HepG2 (cell line): ENCODE results near the gene KLHL5. TPM values are rescaled to one million over a fixed set of nuclear protein-coding genes. Genes with fewer than 3 reads are reported as not detected.

Experiments
- BCLAF1 ChIP-seq: fragments of 450-650 bp; IDR thresholded peaks from 2 replicates; pipeline ENCODE4 v1.6.1; 2017; ENCODE audit warnings: mild to moderate bottlenecking
- GLI4 ChIP-seq: sonication (generic); formaldehyde crosslinking; IDR thresholded peaks from 2 replicates; pipeline ENCODE4 v1.5.1; 2020; ENCODE audit warnings: missing genetic modification reagents, mild to moderate bottlenecking, moderate library complexity, borderline replicate concordance
- POLR2AphosphoS5 ChIP-seq: IDR thresholded peaks from 2 replicates; pipeline ENCODE4 v1.6.1; 2012; ENCODE audit warnings: low read depth, low read length
- PRDM4 ChIP-seq: sonication (generic); formaldehyde crosslinking; IDR thresholded peaks from 2 replicates; pipeline ENCODE4 v1.9.0; 2021; ENCODE audit warnings: missing genetic modification reagents, borderline replicate concordance
- SMC3 ChIP-seq: IDR thresholded peaks from 2 replicates; pipeline ENCODE4 v1.6.1; 2011; ENCODE audit warnings: low read length, improper control_type of control experiment
- SNAI1 ChIP-seq: sonication (generic); formaldehyde crosslinking; IDR thresholded peaks from 2 replicates; pipeline ENCODE4 v1.5.0; 2020; ENCODE audit warnings: mild to moderate bottlenecking, missing genetic modification reagents, borderline replicate concordance
- ZBTB37 ChIP-seq: sonication (generic); formaldehyde crosslinking; IDR thresholded peaks from 2 replicates; pipeline ENCODE4 v1.4.0; 2020; ENCODE audit warnings: mild to moderate bottlenecking, missing genetic modification reagents
- ZKSCAN8 ChIP-seq: IDR thresholded peaks from 2 replicates; pipeline ENCODE4 v1.6.1; 2016; ENCODE audit warnings: borderline replicate concordance, missing genetic modification reagents, missing compliant biosample characterization
- ZMYM4 ChIP-seq: sonication (generic); formaldehyde crosslinking; IDR thresholded peaks from 2 replicates; pipeline ENCODE4 v1.8.1; 2023; ENCODE audit warnings: mild to moderate bottlenecking, missing genetic modification reagents
- ZNF326 ChIP-seq: sonication (generic); formaldehyde crosslinking; IDR thresholded peaks from 2 replicates; pipeline ENCODE4 v1.4.0; 2020; ENCODE audit warnings: missing genetic modification reagents, borderline replicate concordance
- ZNF577 ChIP-seq: sonication (generic); formaldehyde crosslinking; IDR thresholded peaks from 2 replicates; pipeline ENCODE4 v1.4.0; 2020; ENCODE audit warnings: mild to moderate bottlenecking, low read depth, missing genetic modification reagents, borderline replicate concordance
- ZNF772 ChIP-seq: sonication (generic); formaldehyde crosslinking; IDR thresholded peaks from 2 replicates; pipeline ENCODE4 v1.5.0; 2020; ENCODE audit warnings: mild to moderate bottlenecking, missing genetic modification reagents
- polyA plus RNA-seq, 8 experiments: library from polyadenylated mRNA; depleted of rRNA in 3 of 8; stranded (reverse) in 7 of 8; unstranded in 1 of 8; fragments of >200 nt; fragmentation: Illumina TruSeq in 4 of 8; extraction: Trizol in 4 of 8; gene quantifications; 2 replicates each; pipeline versions ENCODE4 v1.2.1 to v1.2.3, GENCODE V29; 2011 to 2016; ENCODE audit warnings: low read depth in 4 of 8, missing spikeins in 1 of 8, mixed read lengths in 1 of 8; ENCODE audit not compliant: insufficient read depth in 1 of 8
- total RNA-seq, 5 experiments: library from RNA; depleted of rRNA; stranded (reverse); fragments of >200 nt; fragmentation: Illumina TruSeq; extraction: Trizol; gene quantifications; 2 replicates each; pipeline ENCODE4 v1.2.3, GENCODE V29; 2016; ENCODE audit warnings: low read depth in 1 of 5
- TF ChIP-seq, protein P1 (sequence below): IDR thresholded peaks from 2 replicates; pipeline ENCODE4 v1.4.0; 2020; ENCODE audit warnings: mild to moderate bottlenecking, missing genetic modification reagents
- TF ChIP-seq, protein P2 (sequence below): sonication (generic); formaldehyde crosslinking; IDR thresholded peaks from 2 replicates; pipeline ENCODE4 v1.5.1; 2020; ENCODE audit warnings: missing genetic modification reagents, mild to moderate bottlenecking, borderline replicate concordance

Gene KLHL5
- total and polyA plus RNA-seq, 2 of the 13 experiments (the other 11 are each of a cell fraction or from before 2014, with no cell fraction given): 36.2 to 38.7 TPM

GRCh38 chr4:39043058-39043860 lies 18.8 kb upstream of the KLHL5 start (continued):
- TF ChIP-seq, protein P1, sequence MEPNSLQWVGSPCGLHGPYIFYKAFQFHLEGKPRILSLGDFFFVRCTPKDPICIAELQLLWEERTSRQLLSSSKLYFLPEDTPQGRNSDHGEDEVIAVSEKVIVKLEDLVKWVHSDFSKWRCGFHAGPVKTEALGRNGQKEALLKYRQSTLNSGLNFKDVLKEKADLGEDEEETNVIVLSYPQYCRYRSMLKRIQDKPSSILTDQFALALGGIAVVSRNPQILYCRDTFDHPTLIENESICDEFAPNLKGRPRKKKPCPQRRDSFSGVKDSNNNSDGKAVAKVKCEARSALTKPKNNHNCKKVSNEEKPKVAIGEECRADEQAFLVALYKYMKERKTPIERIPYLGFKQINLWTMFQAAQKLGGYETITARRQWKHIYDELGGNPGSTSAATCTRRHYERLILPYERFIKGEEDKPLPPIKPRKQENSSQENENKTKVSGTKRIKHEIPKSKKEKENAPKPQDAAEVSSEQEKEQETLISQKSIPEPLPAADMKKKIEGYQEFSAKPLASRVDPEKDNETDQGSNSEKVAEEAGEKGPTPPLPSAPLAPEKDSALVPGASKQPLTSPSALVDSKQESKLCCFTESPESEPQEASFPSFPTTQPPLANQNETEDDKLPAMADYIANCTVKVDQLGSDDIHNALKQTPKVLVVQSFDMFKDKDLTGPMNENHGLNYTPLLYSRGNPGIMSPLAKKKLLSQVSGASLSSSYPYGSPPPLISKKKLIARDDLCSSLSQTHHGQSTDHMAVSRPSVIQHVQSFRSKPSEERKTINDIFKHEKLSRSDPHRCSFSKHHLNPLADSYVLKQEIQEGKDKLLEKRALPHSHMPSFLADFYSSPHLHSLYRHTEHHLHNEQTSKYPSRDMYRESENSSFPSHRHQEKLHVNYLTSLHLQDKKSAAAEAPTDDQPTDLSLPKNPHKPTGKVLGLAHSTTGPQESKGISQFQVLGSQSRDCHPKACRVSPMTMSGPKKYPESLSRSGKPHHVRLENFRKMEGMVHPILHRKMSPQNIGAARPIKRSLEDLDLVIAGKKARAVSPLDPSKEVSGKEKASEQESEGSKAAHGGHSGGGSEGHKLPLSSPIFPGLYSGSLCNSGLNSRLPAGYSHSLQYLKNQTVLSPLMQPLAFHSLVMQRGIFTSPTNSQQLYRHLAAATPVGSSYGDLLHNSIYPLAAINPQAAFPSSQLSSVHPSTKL: peak; percentile 91
- no peak for TF ChIP-seq POLR2AphosphoS5
- TF ChIP-seq, protein P2, sequence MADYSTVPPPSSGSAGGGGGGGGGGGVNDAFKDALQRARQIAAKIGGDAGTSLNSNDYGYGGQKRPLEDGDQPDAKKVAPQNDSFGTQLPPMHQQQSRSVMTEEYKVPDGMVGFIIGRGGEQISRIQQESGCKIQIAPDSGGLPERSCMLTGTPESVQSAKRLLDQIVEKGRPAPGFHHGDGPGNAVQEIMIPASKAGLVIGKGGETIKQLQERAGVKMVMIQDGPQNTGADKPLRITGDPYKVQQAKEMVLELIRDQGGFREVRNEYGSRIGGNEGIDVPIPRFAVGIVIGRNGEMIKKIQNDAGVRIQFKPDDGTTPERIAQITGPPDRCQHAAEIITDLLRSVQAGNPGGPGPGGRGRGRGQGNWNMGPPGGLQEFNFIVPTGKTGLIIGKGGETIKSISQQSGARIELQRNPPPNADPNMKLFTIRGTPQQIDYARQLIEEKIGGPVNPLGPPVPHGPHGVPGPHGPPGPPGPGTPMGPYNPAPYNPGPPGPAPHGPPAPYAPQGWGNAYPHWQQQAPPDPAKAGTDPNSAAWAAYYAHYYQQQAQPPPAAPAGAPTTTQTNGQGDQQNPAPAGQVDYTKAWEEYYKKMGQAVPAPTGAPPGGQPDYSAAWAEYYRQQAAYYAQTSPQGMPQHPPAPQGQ: no peak
- peak; percentile 42; the same call in 1 of the 2 replicates for TF ChIP-seq ZMYM4 (CRISPR knock-in tag)
- no peak for TF ChIP-seq ZNF772
- no peak for TF ChIP-seq BCLAF1
- 0 out of 2 replicates have a peak, but pooled peaks have one; percentile 3 for TF ChIP-seq ZKSCAN8
- no peak for TF ChIP-seq ZNF577 (CRISPR knock-in tag)
- no peak for TF ChIP-seq SMC3
- no peak for TF ChIP-seq PRDM4 (CRISPR knock-in tag)
- TF ChIP-seq SNAI1 (CRISPR knock-in tag): peak; percentile 53; the same call in 1 of the 2 replicates
- TF ChIP-seq ZNF326 (CRISPR knock-in tag): no peak
- TF ChIP-seq ZBTB37 (CRISPR knock-in tag): 0 out of 2 replicates have a peak, but pooled peaks have one; percentile 17
- no peak for TF ChIP-seq GLI4 (CRISPR knock-in tag)
